UCSD-AML1 (cell line): ENCODE data around the gene NCK2.
A peak's percentile ranks its signal among the peaks of the same experiment; 100 is the strongest.

Source experiments
- DNase-seq: peaks from one replicate; lab custom pipeline; 2025; ENCODE audit not compliant: unreplicated experiment; lab: John Stamatoyannopoulos, UW

NCK2 gene

GRCh38 chr2:105774781-105775337 is 30.1 kb downstream of the NCK2 start:
- no peak for DNase-seq

- no peak for DNase-seq
Measured at GRCh38 chr2:105775809-105776559, 31.3 kb downstream of the NCK2 start.

DNA sequence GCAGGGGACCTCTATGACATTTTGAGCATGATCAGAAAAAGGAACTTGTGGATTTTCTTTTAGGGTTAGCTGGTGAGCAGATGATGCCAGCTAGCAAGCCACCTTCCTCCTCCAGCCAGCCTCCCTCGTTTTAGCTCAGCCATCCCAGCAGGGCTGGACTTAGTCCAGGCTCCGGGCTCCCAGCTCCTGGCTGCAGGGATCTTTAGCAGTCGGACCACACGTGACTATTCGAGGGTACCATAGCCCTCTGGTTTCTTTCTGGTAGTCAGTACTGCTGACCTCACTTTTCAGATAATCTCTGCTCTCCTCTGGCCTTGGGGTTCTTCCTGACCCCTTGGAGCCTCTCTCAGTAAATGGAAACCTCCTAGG is 31.8 kb downstream of the NCK2 start:
- no peak for DNase-seq

DNA sequence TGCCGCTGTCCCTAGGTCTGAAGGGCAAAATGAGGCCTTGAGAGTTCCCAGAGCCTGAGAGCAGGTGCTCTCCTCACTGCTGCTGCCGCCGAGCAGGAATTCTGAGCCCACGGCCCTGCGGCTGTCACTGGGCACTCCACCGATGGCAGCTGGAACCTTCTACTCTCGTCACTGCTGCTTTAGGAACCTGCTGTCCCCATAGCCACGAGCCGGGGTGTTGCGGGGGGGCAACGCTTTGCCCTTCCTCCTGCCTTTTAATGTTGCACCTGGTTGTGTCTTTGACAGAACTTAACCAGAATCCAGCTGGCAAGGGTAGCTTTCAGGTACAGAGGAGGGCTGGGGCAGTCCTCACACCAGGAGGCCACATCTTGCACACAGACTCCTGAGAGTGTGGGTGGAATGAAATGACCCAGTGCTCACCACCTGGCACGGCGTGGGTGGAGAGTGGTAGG is 32.3 kb downstream of the NCK2 start:
- no peak for DNase-seq

DNA sequence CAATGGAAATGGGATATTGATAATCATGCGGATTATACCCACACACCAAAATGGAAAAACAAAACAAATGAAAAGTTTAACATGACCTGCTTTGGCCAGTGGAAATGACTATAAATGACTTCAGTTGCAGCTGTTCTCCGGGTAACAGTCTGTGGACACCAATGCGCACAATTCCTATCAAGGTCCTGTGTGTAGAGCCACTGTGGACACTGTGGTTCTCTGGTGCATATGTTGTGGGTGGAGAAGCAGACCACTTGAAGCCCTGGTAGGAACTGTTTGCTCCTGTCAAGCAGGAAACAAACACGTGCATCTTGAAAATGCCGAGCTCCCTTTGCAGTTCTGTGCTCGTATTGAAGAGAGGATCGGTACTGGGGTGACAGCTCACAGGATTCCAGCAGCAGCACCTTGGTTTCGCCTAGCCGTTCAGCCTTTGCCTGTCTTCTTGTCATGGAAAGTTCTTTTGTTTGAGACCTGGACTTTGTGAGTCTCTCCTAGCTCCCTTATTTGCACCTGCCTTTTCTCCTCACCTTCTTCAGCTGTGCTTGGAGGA is 32.9 kb downstream of the NCK2 start:
- DNase-seq = no peak

GRCh38 chr2:105778080-105778607 is 33.4 kb downstream of the NCK2 start:
- no peak for DNase-seq

DNA sequence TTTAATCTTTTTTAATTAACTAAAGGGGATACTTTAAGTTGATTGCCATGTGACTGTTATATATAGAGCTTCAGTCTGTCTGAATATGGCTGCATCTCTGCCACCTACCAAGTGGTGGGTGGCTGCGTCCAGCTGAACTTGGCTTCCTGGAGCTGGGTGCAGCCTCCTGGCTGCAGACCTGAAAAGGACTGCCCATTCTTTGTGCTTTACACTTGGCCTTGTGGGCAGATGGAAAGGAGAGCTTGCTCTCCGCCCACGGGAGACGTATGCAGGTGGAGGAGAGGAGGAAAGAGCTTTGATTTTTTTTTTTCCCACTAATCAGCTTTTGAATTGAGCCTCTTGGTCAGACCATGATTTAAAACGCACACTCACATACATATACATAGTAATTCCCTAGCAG is 34.7 kb downstream of the NCK2 start:
- no peak for DNase-seq

DNA sequence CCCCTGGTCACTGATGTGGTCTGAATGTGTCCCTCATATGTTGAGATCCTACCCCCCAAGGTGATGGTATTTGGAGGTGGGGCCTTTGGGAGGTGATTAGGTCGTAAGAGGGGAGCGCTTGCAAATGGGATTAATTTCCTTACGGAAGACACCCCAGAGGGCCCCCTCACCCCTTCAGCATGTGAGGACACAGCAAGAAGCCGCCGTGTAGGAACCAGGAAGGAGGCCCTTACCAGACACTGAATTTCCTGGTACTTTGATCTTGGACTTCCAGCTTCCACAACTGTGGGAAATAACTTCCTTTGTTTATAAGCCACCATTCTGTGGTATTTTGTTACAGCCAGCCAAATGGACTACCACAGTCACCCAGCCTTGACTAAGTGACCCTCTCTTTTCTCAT is 35.9 kb downstream of the NCK2 start:
- DNase-seq = no peak

- DNase-seq = no peak
Measured at GRCh38 chr2:105781274-105781978, 36.7 kb downstream of the NCK2 start.

- DNase-seq = no peak
Measured at GRCh38 chr2:105782123-105782522, 37.4 kb downstream of the NCK2 start.

DNA sequence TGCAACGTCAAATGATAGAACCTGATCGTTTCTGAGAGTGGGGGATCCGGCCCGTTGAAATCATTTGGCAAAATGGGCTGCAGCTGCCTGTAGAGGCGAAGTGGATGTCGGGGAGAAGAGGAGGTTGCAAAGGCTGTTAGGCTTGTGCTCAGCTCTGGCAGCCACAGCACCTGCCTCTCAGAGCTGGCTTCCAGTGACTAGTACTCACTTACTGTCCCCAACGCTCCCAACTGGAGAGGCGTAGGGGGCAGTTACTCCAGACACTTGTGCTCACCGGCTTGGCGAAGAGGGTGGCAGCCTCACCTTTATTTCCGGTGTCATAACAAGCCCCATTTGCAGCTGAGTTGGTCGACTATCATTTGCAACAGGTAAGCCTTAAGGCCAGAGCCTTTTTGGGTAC is 37.9 kb downstream of the NCK2 start:
- no peak for DNase-seq

DNA sequence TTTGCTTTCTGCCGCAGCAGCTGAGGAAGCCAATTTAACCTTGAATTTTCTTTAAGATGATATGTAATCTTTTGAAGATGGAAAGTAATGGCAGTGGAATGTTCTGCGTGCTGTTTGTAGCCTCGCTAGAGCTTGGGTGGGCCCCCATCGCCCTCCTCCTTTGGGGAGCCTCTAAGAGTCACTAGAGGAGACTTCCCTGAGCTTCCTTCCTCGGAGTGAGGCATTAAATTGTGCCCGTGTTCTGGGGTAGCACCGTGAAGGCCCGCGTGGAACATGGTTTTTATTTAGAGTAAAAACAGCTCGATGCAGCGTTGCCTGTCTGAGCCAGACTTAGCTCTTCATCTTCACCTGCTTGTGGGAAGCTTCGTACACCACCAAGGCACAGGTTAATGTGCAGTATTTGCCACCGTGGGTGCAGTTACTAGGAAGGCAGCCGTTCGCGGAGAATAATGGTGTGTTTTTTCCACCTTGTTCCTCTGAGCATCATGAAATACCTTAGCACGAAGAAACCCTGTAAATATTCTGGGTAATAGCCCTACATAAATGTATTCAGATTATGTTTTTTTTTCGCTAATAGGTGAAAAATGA is 38.5 kb downstream of the NCK2 start:
- DNase-seq = no peak

- no peak for DNase-seq
Measured at GRCh38 chr2:105783972-105784371, 39.3 kb downstream of the NCK2 start.

- DNase-seq = no peak
Measured at GRCh38 chr2:105784589-105784988, 39.9 kb downstream of the NCK2 start.

DNA sequence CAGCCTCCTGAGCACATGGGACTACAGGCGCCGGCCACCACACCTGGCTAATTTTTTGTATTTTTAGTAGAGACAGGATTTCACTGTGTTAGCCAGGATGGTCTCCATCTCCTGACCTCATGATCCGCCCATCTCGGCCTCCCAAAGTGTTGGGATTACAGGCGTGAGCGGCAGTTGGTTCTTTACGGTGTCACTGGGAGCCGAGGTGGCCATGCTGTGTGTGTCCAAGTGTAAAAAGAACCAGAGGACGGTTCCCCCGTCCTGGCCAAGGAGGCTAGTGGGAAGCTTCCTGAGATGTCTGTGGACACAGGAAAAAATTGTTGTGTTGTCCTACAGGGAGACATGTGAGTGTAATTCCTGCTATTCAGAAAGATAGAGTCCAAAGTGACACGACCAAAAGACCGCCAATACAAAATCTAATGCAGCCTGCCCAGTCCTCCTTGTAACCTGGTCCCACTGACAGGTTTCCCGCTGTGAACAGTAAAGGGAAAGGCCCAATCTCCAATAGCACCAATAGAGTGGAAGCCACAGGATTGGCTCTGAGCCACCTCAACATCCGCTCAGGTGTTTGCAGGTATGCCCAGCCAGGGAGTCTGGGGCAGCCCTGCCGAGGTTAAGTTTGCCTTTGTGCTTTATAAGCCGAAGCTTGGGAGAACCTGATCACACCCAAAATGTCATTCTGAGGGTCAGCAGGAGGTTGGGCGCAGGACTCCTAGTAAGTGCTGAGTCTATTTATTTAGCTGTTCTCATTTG is 40.6 kb downstream of the NCK2 start:
- DNase-seq = no peak

DNA sequence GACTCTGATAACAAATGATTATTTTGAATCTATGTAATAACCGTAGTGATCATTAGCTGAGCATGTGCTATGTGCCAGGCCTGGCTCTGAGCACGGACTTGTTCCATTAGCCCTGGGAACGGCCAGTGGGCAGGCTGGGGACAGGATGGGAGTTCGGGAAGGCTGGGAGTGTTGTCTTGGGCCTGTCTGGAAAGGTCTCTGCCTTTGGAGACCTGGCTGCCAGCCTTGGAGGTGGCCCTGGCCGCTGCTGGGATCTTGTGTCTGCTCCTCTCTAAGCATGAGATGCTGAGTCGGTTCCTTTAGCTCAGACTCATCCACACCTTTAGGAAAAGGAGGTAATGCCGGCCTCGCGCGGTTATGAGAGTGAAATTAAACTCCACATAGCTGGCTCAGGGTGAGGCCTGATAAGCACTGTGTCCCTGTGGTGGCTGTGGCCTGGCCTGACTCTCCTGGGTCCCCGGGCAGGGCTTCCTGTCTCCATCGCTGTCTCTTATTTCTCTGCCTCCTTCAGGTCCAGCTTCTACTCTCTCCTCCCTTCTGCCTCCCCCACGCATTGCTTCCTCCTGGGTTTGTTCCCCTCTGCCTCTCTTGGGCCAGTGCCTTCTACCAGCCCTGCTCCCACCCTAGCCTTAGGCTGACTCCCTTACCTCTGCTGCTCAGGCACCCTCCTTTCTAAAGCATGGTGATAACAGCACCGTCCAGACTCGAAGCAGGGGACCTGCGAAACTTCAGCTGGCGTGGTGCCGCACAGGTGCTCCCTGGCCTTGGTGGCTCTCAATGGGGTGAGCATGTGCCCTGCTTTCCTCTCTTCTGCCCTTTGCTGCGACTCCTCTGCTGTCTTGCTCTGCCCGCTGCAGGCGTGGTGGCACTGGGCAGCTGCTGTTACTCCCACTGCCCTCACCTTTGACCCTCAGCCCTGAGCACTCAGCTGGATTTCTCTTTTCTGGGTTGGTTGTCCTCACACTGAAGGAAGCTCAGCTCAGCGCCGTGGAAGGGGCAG is 41.8 kb downstream of the NCK2 start:
- peak; percentile 77 for DNase-seq

- peak; percentile 37 for DNase-seq
Measured at GRCh38 chr2:105787376-105788318, 42.9 kb downstream of the NCK2 start.

GRCh38 chr2:105788670-105789290 is 44.1 kb downstream of the NCK2 start:
- DNase-seq = no peak
